GM18873 (cell line): ENCODE data around the gene PRSS37.

Experiments used
- ATAC-seq: cut with Tn5 transposase; IDR thresholded peaks from one replicate; pipeline ENCODE4 v1.9.1; 2021; ENCODE audit warnings: mild to moderate bottlenecking, moderate library complexity, moderate number of reproducible peaks; ENCODE audit not compliant: unreplicated experiment, low FRiP score

The PRSS37 gene

DNA sequence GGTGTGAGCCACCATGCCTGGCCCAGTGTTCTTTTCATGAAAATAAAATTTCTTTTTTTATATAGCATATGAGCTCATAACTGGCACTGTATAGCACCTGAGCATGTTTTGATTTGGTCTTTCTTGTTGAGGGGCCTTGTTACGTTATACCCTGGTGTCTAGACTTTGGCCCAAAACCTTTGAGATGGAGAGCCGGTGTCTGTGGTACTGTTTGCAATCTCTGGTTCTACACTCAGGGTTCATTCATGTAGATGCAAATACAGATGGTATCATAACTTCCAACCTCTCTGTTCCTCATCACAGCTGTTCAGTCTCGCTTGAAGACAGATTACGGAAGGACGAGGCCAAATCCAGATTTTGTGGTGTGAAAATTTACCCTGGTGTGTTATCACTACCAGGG lies 51.4 kb downstream of the PRSS37 start, which contains the start of gene TAS2R5:
Gene TAS2R5, plus strand, starts transcription at position 301 of the 400 bp plus-strand sequence. CDS start 145 bp downstream, outside the sequence.
- ATAC-seq, result no peak

DNA sequence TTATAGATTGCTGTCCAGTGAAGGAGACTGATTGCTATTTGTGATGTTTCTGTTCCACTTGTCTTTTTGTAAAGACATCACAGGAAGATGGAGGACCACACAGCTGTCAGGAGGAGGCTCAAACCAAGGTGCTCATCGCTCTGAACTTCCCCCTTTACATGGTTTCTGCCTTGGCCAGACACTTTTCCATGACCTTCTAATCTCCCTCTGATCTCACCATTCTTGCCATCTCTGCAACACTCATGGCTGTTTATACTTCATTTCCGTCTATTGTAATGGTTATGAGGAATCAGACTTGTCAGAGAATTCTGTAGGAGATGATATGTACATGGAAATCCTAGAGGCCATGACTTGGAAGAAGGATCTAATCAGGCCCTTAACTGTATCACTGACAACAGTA lies 53.0 kb downstream of the PRSS37 start:
- ATAC-seq, result no peak
